ENCODE measurements around the gene APRT. TPM values are rescaled to one million over a fixed set of nuclear protein-coding genes. Genes with fewer than 3 reads are reported as not detected.
"Not testable (repeated sequence)": the region's sequence is repeated elsewhere in the genome, so short reads cannot be mapped to it uniquely, and the experiment has no call there.

The APRT gene
- polyA plus RNA-seq, 3 donors = 162 to 256 (median 227) TPM

GRCh38 chr16:88799569-88800276 lies 12.0 kb downstream of the APRT start:
- no peak overlapping the region for H3K27ac ChIP-seq (ENCODE audit: low read depth, low read length)
- 56 to 84% (median 73%) methylated on average over 17 of the region's 17 CpGs for WGBS, 3 donors

- H3K27ac ChIP-seq (ENCODE audit: low read depth, low read length) = no peak overlapping the region
Measured at GRCh38 chr16:88798772-88799455, 12.8 kb downstream of the APRT start.

- no peak overlapping the region for H3K27ac ChIP-seq (ENCODE audit: low read depth, low read length)
- 93 to 96% (median 95%) methylated on average over 4 of the region's 4 CpGs for WGBS, 3 donors
Measured at GRCh38 chr16:88798073-88798472, 13.7 kb downstream of the APRT start.

GRCh38 chr16:88796278-88796677 lies 15.4 kb downstream of the APRT start:
- no peak overlapping the region for H3K27ac ChIP-seq (ENCODE audit: low read depth, low read length)
- 67 to 81% (median 70%) methylated on average over 4 of the region's 4 CpGs for WGBS, 3 donors

GRCh38 chr16:88793251-88793954 lies 18.3 kb downstream of the APRT start:
- WGBS, 3 donors = 37 to 51% (median 37%) methylated on average over 32 to 35 of the region's 35 CpGs
- H3K27ac ChIP-seq (ENCODE audit: low read depth, low read length) = no peak overlapping the region

GRCh38 chr16:88792668-88793250 lies 19.0 kb downstream of the APRT start:
- 67 to 74% (median 68%) methylated on average over 11 to 12 of the region's 12 CpGs for WGBS, 3 donors
- H3K27ac ChIP-seq (ENCODE audit: low read depth, low read length) = no peak overlapping the region

GRCh38 chr16:88792078-88792550 lies 19.6 kb downstream of the APRT start:
- WGBS, 3 donors = 52 to 59% (median 53%) methylated on average over 13 of the region's 13 CpGs
- H3K27ac ChIP-seq (ENCODE audit: low read depth, low read length) = no peak overlapping the region

- no peak overlapping the region for H3K27ac ChIP-seq (ENCODE audit: low read depth, low read length)
- 10 to 23% (median 11%) methylated on average over 18 to 23 of the region's 24 CpGs for WGBS, 3 donors
Measured at GRCh38 chr16:88790312-88791211, 21.2 kb downstream of the APRT start.

- no peak overlapping the region for H3K27ac ChIP-seq (ENCODE audit: low read depth, low read length)
- WGBS, 3 donors = 57 to 75% (median 62%) methylated on average over 7 of the region's 7 CpGs
Measured at GRCh38 chr16:88789594-88789993, 22.1 kb downstream of the APRT start.

- H3K27ac ChIP-seq (ENCODE audit: low read depth, low read length) = not testable (repeated sequence)
- WGBS, 3 donors = 94 to 97% (median 95%) methylated on average over 8 of the region's 8 CpGs
Measured at GRCh38 chr16:88788749-88789148, 23.0 kb downstream of the APRT start.

- 85 to 86% (median 85%) methylated on average over 11 of the region's 11 CpGs for WGBS, 3 donors
- no peak overlapping the region for H3K27ac ChIP-seq (ENCODE audit: low read depth, low read length)
Measured at GRCh38 chr16:88787579-88788314, 24.0 kb downstream of the APRT start.

GRCh38 chr16:88785106-88785924 lies 26.4 kb downstream of the APRT start, which contains the start of gene PIEZO1:
Gene PIEZO1 (minus strand): TSS chr16:88785220. CDS start chr16:88784964, 256 bp downstream.
- WGBS, 3 donors = 3 to 4% (median 3%) methylated on average over 78 to 110 of the region's 110 CpGs
- peak within 1 kb of the TSS; percentile 90 for H3K27ac ChIP-seq (ENCODE audit: low read depth, low read length)

- 0 to 2% (median 1%) methylated on average over 8 to 31 of the region's 32 CpGs for WGBS, 3 donors
Measured at GRCh38 chr16:88784856-88785105, 26.9 kb downstream of the APRT start.

GRCh38 chr16:88784074-88784855 lies 27.5 kb downstream of the APRT start:
- peak overlapping the region; percentile 90 for H3K27ac ChIP-seq (ENCODE audit: low read depth, low read length)
- 1 to 7% (median 1%) methylated on average over 63 to 74 of the region's 74 CpGs for WGBS, 3 donors

More at GRCh38 chr16:88784856-88785105, 26.9 kb downstream of the APRT start:
- H3K27ac ChIP-seq (ENCODE audit: low read depth, low read length) = peak overlapping the region; percentile 90

- peak overlapping the region; percentile 90 for H3K27ac ChIP-seq (ENCODE audit: low read depth, low read length)
- 17 to 60% (median 21%) methylated on average over 26 to 27 of the region's 27 CpGs for WGBS, 3 donors
Measured at GRCh38 chr16:88783391-88784073, 28.2 kb downstream of the APRT start.
